Measurements from ENCODE around the gene ATP1A4. TPM values are rescaled to one million over a fixed set of nuclear protein-coding genes. Genes with fewer than 3 reads are reported as not detected.
A peak's percentile ranks its signal among the peaks of the same experiment; 100 is the strongest.

The ATP1A4 gene
- total and polyA plus RNA-seq, 2 of the 8 experiments (the other 6 are each of a cell fraction or from before 2014, with no cell fraction given) = 0.48 to 0.61 TPM

DNA sequence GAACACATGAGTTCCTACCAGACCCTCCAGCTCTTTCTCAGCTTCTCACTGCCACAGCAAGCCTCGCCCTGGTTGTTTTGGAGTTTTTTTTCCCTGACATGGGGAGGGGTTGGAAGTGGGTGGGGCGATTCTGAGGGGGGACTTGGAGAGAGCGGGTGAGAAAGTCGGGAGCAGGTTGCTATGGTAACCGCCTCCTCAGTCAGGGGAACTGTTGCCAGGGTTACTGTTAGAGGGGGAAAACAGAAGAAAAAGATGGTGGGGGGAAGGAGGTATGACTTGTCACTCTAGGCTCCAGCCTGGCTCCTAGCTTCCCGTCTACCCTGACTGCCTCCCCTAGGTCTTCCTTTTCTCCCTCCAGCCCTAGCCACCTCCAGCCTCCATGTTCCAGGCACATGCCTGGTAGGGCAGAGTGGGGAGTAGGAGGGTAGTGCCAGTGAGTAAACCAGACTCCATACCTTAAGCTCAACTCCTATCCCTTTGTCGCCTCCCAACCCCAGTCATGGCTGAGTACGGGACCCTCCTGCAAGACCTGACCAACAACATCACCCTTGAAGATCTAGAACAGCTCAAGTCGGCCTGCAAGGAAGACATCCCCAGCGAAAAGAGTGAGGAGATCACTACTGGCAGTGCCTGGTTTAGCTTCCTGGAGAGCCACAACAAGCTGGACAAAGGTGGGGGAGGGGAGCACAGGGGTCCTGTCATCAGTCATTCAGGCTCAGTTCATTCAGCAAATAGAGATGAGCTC is 59.8 kb downstream of the ATP1A4 start:
- Histone ChIP-seq H3K4me1 (replicated peaks in 1 of 4; ENCODE audit: control insufficient read depth in 3 of 4, insufficient read depth in 4 of 4, low read length in 3 of 4) (peaks cover 13 to 28% (median 16%) of the 10 kb centered on the region in 4 experiments), H3K4me3 (ENCODE audit: extremely low read depth in 1 of 4, insufficient read depth in 2 of 4, low read depth in 3 of 4, low read length in 4 of 4) (no peak overlapping the region), H2BK5ac (ENCODE audit: low read depth, low read length) (0 out of 2 replicates have a peak overlapping the region, but pooled peaks have one; percentile 1), H3K27ac (ENCODE audit: low read depth, low read length) (peak overlapping the region; percentile 27; the same call in 1 of the 2 replicates), H3K23me2 (ENCODE audit: low read depth, low read length) (peaks cover under 1% of the 10 kb centered on the region; the same call in 1 of the 2 replicates), H4K20me1 (replicated peaks in 1 of 2; ENCODE audit: control insufficient read depth in 1 of 2, insufficient read depth in 2 of 2, low read length in 2 of 2) (peaks cover 2 to 20% of the 10 kb centered on the region in 2 experiments), H4K91ac (replicated peaks; ENCODE audit: insufficient read length, low read length) (no peak overlapping the region), H2BK120ac (replicated peaks; ENCODE audit: low read depth, low read length) (no peak overlapping the region), H3K14ac (ENCODE audit: insufficient read length) (no peak overlapping the region), H3K56ac (replicated peaks; ENCODE audit: insufficient read length, low read depth, low read length) (no peak overlapping the region), H3K9ac (replicated peaks in 1 of 4; ENCODE audit: extremely low read depth in 1 of 4, low read depth in 3 of 4, low read length in 3 of 4) (no peak overlapping the region; a peak in 1 of 7 replicates), H2BK12ac (ENCODE audit: low read depth, low read length) (no peak overlapping the region), H3K36me3 (ENCODE audit: control insufficient read depth in 2 of 4, insufficient read depth in 4 of 4, low read length in 3 of 4) (peaks cover 18 to 45% (median 37%) of the 10 kb centered on the region in 4 experiments), H2AFZ (ENCODE audit: low read length) (no peak overlapping the region), H4K8ac (ENCODE audit: extremely low read depth, insufficient read depth, low read length) (no peak overlapping the region), H3K4me2 (ENCODE audit: insufficient read depth in 1 of 2, low read depth in 2 of 2, low read length in 2 of 2) (no peak overlapping the region; a peak in 1 of 4 replicates), H3K27me3 (replicated peaks in 1 of 4; ENCODE audit: control insufficient read depth in 3 of 4, extremely low read depth in 1 of 4, insufficient read depth in 3 of 4, low read length in 3 of 4) (no peaks in the 10 kb centered on the region), H3K18ac (ENCODE audit: extremely low read depth, low read length) (no peak overlapping the region), H4K5ac (ENCODE audit: insufficient read length, low read depth, low read length) (no peak overlapping the region), H2BK15ac (ENCODE audit: low read length) (no peak overlapping the region), H2AK5ac (ENCODE audit: low read depth, low read length) (no peak overlapping the region), H3K79me1 (ENCODE audit: low read depth, low read length) (peaks cover 11% of the 10 kb centered on the region), H3K79me2 (ENCODE audit: control insufficient read depth in 1 of 2, insufficient read depth in 2 of 2, low read length in 2 of 2) (peaks cover 3 to 4% of the 10 kb centered on the region in 2 experiments; a peak in 2 of 4 replicates), H3K9me3 (ENCODE audit: insufficient read depth in 2 of 2, low read depth in 1 of 2, low read length in 1 of 2) (no peaks in the 10 kb centered on the region), H3K4ac (replicated peaks; ENCODE audit: insufficient read length, low read depth, low read length) (no peak overlapping the region), H3K23ac (ENCODE audit: insufficient read length) (no peak overlapping the region), H2BK20ac (ENCODE audit: low read length) (no peak overlapping the region)
- POLR2A ChIA-PET (ENCODE audit: partially characterized antibody) = interaction anchor here (0.6 to 11.3 kb wide), 16 partner anchors 8 to 123 kb away, joined by 3 to 107 read pairs (median 4); partner anchors contain the start of gene PEX19
- FAIRE-seq = no peak
- WGBS, 2 experiments (ENCODE audit: extremely low coverage in 1 of 2, insufficient coverage in 1 of 2, insufficient read length in 1 of 2, insufficient replicate concordance in 2 of 2, low coverage in 1 of 2, low lambda C conversion rate in 2 of 2, missing lambda C conversion rate in 1 of 2) = 85% methylated on average over 9 of the region's 10 CpGs; no CpG with 5 or more reads in 1 of the 2 experiments
- no peak for DNase-seq (ENCODE audit: low read depth in 1 of 2, low spot score in 2 of 2)
- CTCF ChIA-PET (ENCODE audit: partially characterized antibody) = interaction anchor here (1.1 to 20.4 kb wide), 14 partner anchors 9 to 125 kb away, joined by 3 to 257 read pairs (median 6); partner anchors contain the start of gene CASQ1
- TF ChIP-seq SAP30 (IDR thresholded peaks at IDR 0.05; ENCODE audit: insufficient read depth, insufficient replicate concordance, low read length) (no peak), POLR2A (IDR thresholded peaks at IDR 0.05; ENCODE audit: control extremely low read depth in 1 of 2, low read depth in 2 of 2, low read length in 2 of 2) (no peak), POLR2AphosphoS5 (IDR thresholded peaks at IDR 0.05; ENCODE audit: low read depth, low read length) (no peak), SIX5 (IDR thresholded peaks at IDR 0.05; ENCODE audit: low read depth, low read length) (no peak), NANOG (IDR thresholded peaks at IDR 0.05; ENCODE audit: insufficient read depth, low read depth, low read length, poor library complexity, severe bottlenecking) (no peak), TEAD4 (IDR thresholded peaks at IDR 0.05; ENCODE audit: low read depth, low read length) (no peak), EZH2 (IDR thresholded peaks at IDR 0.05; ENCODE audit: low read depth, low read length, severe bottlenecking) (no peak), CHD1 (IDR thresholded peaks at IDR 0.05; ENCODE audit: low read depth, low read length) (no peak), PHF8 (conservative IDR thresholded peaks at IDR 0.05; ENCODE audit: low read depth, low read length) (no peak), RFX5 (IDR thresholded peaks at IDR 0.05; ENCODE audit: borderline replicate concordance, low read depth, low read length) (no peak)
- TF ChIP-seq, protein P1, sequence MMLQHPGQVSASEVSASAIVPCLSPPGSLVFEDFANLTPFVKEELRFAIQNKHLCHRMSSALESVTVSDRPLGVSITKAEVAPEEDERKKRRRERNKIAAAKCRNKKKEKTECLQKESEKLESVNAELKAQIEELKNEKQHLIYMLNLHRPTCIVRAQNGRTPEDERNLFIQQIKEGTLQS (IDR thresholded peaks at IDR 0.05; ENCODE audit: insufficient read depth, low read depth, low read length) = no peak
